Stomach (tissue), 4 donors: ENCODE measurements around the gene FOXF2.

Experiments
- CTCF ChIP-seq, 7 experiments: fragments of 450-650 bp in 4 of 7; fragments of 200-600 bp in 3 of 7; sonication (generic) in 3 of 7; IDR thresholded peaks; one replicate each; pipeline ENCODE4 v1.5.1; 2016 to 2019; ENCODE audit warnings: antibody characterized with exemption in 7 of 7, control low read depth in 2 of 7, mild to moderate bottlenecking in 1 of 7
- EP300 ChIP-seq: sonication (generic); formaldehyde crosslinking; IDR thresholded peaks from one replicate; pipeline ENCODE4 v1.6.1; 2017; ENCODE audit warnings: antibody characterized with exemption
- POLR2A ChIP-seq, 4 donors: fragments of 450-650 bp; IDR thresholded peaks; one replicate each; pipeline ENCODE4 v1.6.1; 2016; ENCODE audit warnings: antibody characterized with exemption in 4 of 4, control low read depth in 2 of 4, mild to moderate bottlenecking in 1 of 4, moderate library complexity in 1 of 4
- POLR2AphosphoS5 ChIP-seq, 3 donors: sonication (generic); formaldehyde crosslinking; IDR thresholded peaks; one replicate each; pipeline ENCODE4 v1.6.1; 2016; ENCODE audit warnings: antibody characterized with exemption in 3 of 3

- TF ChIP-seq EP300 (no peak), CTCF (IDR thresholded peaks at IDR 0.05) (no peak), POLR2AphosphoS5 (IDR thresholded peaks at IDR 0.05) (no peak), POLR2A (IDR thresholded peaks at IDR 0.05) (no peak)
Observed at GRCh38 chr6:1346558-1347091, 42.8 kb upstream of the FOXF2 start.
